Common myeloid progenitor, CD34-positive (primary cell): ENCODE measurements around the gene ST6GALNAC6.

Experiments used
- CTCF ChIA-PET: fragments of 350-600 bp; sonication (Branson Sonifier 250); formaldehyde crosslinking; loops from one replicate; lab custom pipeline; 2021; ENCODE audit warnings: antibody characterized with exemption; lab: Charles Lee
- POLR2A ChIA-PET: fragments of 350-600 bp; sonication (Branson Sonifier 250); formaldehyde crosslinking; loops from one replicate; lab custom pipeline; 2021; ENCODE audit warnings: antibody characterized with exemption; lab: Charles Lee
- DNase-seq, 3 donors: peaks; one replicate each; pipeline versions ENCODE4 v3.0.0 to v3.0.0-alpha.2; 2013
- H3K27ac ChIP-seq, 2 experiments: 1 replicate in 1 of 2; 2 replicates in 1 of 2; pipeline ENCODE4 v1.7.0; 2013; ENCODE audit warnings: inconsistent platforms in 2 of 2, low read length in 2 of 2, mild to moderate bottlenecking in 2 of 2, low read depth in 1 of 2, moderate library complexity in 1 of 2; ENCODE audit not compliant: severe bottlenecking in 2 of 2, insufficient read depth in 1 of 2, poor library complexity in 1 of 2
- H3K27me3 ChIP-seq, 5 experiments: replicated peaks in 2 of 5; 1 replicate in 3 of 5; 2 replicates in 2 of 5; pipeline versions ENCODE4 v1.6.1 to v1.7.0; 2013; ENCODE audit warnings: low read length in 4 of 5, mild to moderate bottlenecking in 2 of 5, moderate library complexity in 2 of 5, inconsistent platforms in 1 of 5; ENCODE audit not compliant: insufficient read depth in 5 of 5, control insufficient read depth in 4 of 5
- H3K36me3 ChIP-seq, 4 experiments: 1 replicate in 2 of 4; 2 replicates in 2 of 4; pipeline versions ENCODE4 v1.6.1 to v1.7.0; 2013; ENCODE audit warnings: low read length in 3 of 4, control low read depth in 1 of 4, mild to moderate bottlenecking in 1 of 4; ENCODE audit not compliant: control insufficient read depth in 4 of 4, insufficient read depth in 4 of 4
- H3K4me1 ChIP-seq, 4 experiments: 1 replicate in 3 of 4; 2 replicates in 1 of 4; pipeline versions ENCODE4 v1.6.1 to v1.7.1; 2013; ENCODE audit warnings: low read length in 3 of 4, mild to moderate bottlenecking in 3 of 4, control low read depth in 1 of 4, inconsistent platforms in 1 of 4, moderate library complexity in 1 of 4; ENCODE audit not compliant: control insufficient read depth in 4 of 4, insufficient read depth in 4 of 4; ENCODE audit errors: control extremely low read depth in 1 of 4
- H3K4me3 ChIP-seq, 7 experiments: 1 replicate in 4 of 7; 2 replicates in 3 of 7; pipeline versions ENCODE4 v1.5.1 to v1.7.0; 2013; ENCODE audit warnings: mild to moderate bottlenecking in 7 of 7, low read length in 6 of 7, moderate library complexity in 6 of 7, inconsistent platforms in 2 of 7, low read depth in 2 of 7, control low read depth in 1 of 7; ENCODE audit not compliant: insufficient read depth in 4 of 7, control insufficient read depth in 1 of 7; ENCODE audit errors: extremely low read depth in 1 of 7
- H3K9me3 ChIP-seq, 5 experiments: 1 replicate in 4 of 5; 2 replicates in 1 of 5; pipeline versions ENCODE4 v1.6.1 to v1.7.1; 2013; ENCODE audit warnings: low read length in 4 of 5, mild to moderate bottlenecking in 2 of 5, inconsistent platforms in 1 of 5, low read depth in 1 of 5, moderate library complexity in 1 of 5; ENCODE audit not compliant: control insufficient read depth in 4 of 5, insufficient read depth in 2 of 5; ENCODE audit errors: control extremely low read depth in 1 of 5
- WGBS: methylation state at CpG from one replicate; pipeline ENCODE4 v1.1.5; 2013; ENCODE audit not compliant: insufficient coverage; 5-methylcytosine and 5-hydroxymethylcytosine counted together

The ST6GALNAC6 gene

GRCh38 chr9:127913682-127914081, 14.3 kb upstream of the ST6GALNAC6 start:
- Histone ChIP-seq H3K27me3 (no peaks in the 10 kb centered on the region), H3K4me3 (no peak overlapping the region), H3K27ac (no peak overlapping the region), H3K4me1 (peaks cover 2 to 51% (median 37%) of the 10 kb centered on the region in 4 experiments), H3K36me3 (peaks cover 2 to 41% (median 23%) of the 10 kb centered on the region in 4 experiments), H3K9me3 (no peaks in the 10 kb centered on the region)
- ChIA-PET CTCF (interaction anchor here (1.1 to 3.2 kb wide), 4 partner anchors 17 to 180 kb away, joined by 3 to 9 read pairs (median 4); no protein-coding TSS in a partner anchor), POLR2A (interaction anchor here (0.7 kb wide), 1 partner anchor 144 kb away, joined by 3 read pairs; no protein-coding TSS in a partner anchor)
- 98% methylated on average over 11 of the region's 11 CpGs for WGBS
- no peak for DNase-seq

DNA sequence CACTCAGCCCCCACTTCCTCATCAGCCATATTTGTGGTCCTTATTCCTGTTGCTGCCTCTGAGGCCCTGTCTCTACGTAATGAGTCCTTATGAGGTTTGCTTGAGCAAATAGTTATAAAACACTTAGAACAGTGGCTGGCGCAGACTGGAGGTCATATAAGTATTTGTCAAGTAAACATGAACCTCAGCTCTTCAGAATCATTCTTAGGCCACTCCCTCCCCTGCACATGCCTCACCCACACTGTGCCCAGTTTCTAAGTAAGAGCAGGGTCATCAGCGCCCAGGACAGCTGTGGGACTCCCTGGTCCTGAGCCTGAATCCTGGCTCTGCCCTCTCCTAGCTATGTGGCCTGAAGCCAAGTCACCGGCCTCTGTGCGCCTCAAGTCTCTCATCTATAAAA, 13.5 kb upstream of the ST6GALNAC6 start:
- ChIA-PET CTCF (interaction anchor here (1.0 to 1.8 kb wide), 5 partner anchors 8 to 178 kb away, joined by 3 to 6 read pairs (median 5); partner anchors contain the start of gene TOR2A), POLR2A (no interaction called here)
- no peaks in the 10 kb centered on the region for H3K9me3 ChIP-seq
- H3K36me3 ChIP-seq: peaks cover 3 to 48% (median 28%) of the 10 kb centered on the region in 4 experiments
- 100% methylated on average over 3 of the region's 5 CpGs for WGBS
- H3K4me3 ChIP-seq: no peak overlapping the region
- H3K4me1 ChIP-seq: peaks cover 2 to 43% (median 29%) of the 10 kb centered on the region in 4 experiments
- no peak for DNase-seq
- H3K27me3 ChIP-seq: no peaks in the 10 kb centered on the region
- H3K27ac ChIP-seq: no peak overlapping the region

GRCh38 chr9:127912296-127912695, 12.9 kb upstream of the ST6GALNAC6 start:
- Histone ChIP-seq H3K27ac (no peak overlapping the region), H3K4me1 (peaks cover 0 to 38% (median 24%) of the 10 kb centered on the region in 4 experiments), H3K36me3 (peaks cover 3 to 50% (median 28%) of the 10 kb centered on the region in 4 experiments), H3K4me3 (no peak overlapping the region), H3K9me3 (no peaks in the 10 kb centered on the region), H3K27me3 (no peaks in the 10 kb centered on the region)
- CTCF ChIA-PET: interaction anchor here (1.0 to 1.8 kb wide), 5 partner anchors 9 to 178 kb away, joined by 3 to 6 read pairs (median 5); partner anchors contain the start of gene TOR2A
- 97% methylated on average over 30 of the region's 31 CpGs for WGBS
- POLR2A ChIA-PET: no interaction called here
- DNase-seq: no peak

DNA sequence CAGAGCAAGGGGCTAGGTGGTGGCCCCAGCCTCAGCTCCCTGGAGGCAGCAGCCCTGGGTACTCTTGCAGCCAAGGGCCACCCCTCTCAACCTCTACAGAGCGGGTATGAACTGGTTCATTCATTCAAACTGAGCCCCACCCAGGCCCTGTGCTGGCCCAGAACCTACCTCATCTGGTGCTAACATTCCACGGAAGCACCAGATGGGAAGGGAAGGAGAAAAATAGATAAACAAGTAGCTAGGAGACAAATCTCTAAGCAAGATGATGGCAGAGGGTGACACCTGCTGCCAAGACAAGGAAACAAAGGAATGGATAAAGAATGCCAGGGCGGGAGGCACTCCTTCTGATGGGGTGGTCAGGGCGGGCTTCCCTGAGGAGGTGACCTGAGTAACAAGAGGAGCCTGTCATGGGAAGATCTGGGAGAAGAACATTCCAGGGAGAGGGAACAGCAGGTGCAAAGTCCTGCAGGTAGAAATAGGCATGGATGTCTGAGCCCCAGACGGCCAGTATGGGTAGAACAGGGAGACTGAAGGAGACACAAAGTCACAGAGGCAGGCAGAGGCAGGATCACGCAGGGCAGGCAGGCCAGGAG, 11.3 kb upstream of the ST6GALNAC6 start:
- 92% methylated on average over 6 of the region's 6 CpGs for WGBS
- DNase-seq: no peak
- Histone ChIP-seq H3K36me3 (peaks cover 3 to 50% (median 28%) of the 10 kb centered on the region in 4 experiments), H3K4me1 (peaks cover 0 to 41% (median 27%) of the 10 kb centered on the region in 4 experiments), H3K27ac (peak overlapping the region in 1 of 2 experiments; percentile 38), H3K27me3 (no peaks in the 10 kb centered on the region), H3K4me3 (no peak overlapping the region), H3K9me3 (no peaks in the 10 kb centered on the region)
- POLR2A ChIA-PET: interaction anchor here (1.3 kb wide), 1 partner anchor 86 kb away, joined by 3 read pairs; no protein-coding TSS in a partner anchor
- CTCF ChIA-PET: interaction anchor here (0.6 to 2.0 kb wide), 7 partner anchors 21 to 318 kb away, joined by 3 to 14 read pairs (median 3); no protein-coding TSS in a partner anchor

GRCh38 chr9:127909839-127910273, 10.5 kb upstream of the ST6GALNAC6 start:
- peaks cover 3 to 50% (median 26%) of the 10 kb centered on the region in 4 experiments for H3K36me3 ChIP-seq
- no peak overlapping the region for H3K27ac ChIP-seq
- CTCF ChIA-PET: interaction anchor here (1.0 to 2.0 kb wide), 10 partner anchors 21 to 318 kb away, joined by 3 to 14 read pairs (median 4); no protein-coding TSS in a partner anchor
- WGBS: 90% methylated on average over 16 of the region's 17 CpGs
- DNase-seq: no peak
- H3K4me1 ChIP-seq: peaks cover 3 to 41% (median 28%) of the 10 kb centered on the region in 4 experiments
- H3K4me3 ChIP-seq: no peak overlapping the region
- no peaks in the 10 kb centered on the region for H3K9me3 ChIP-seq
- POLR2A ChIA-PET: interaction anchor here (1.3 kb wide), 1 partner anchor 85 kb away, joined by 3 read pairs; no protein-coding TSS in a partner anchor
- H3K27me3 ChIP-seq: no peaks in the 10 kb centered on the region

DNA sequence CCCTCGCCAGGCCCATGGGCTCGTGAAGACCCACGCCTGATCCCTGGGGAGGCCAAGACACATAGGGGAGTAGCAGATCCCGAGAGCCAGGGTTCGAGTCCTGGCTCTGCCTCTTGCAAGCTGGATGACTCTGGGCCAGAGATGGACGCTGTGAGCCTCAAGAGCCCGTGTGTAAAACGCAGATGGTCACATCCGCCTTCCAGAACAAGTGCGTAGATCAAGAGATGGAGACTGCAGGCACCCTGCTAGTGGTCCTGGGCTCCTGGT, 9.2 kb upstream of the ST6GALNAC6 start:
- WGBS: 97% methylated on average over 10 of the region's 10 CpGs
- Histone ChIP-seq H3K36me3 (peaks cover 3 to 44% (median 22%) of the 10 kb centered on the region in 4 experiments), H3K27ac (no peak overlapping the region), H3K4me3 (no peak overlapping the region), H3K4me1 (peaks cover 5 to 48% (median 37%) of the 10 kb centered on the region in 4 experiments), H3K27me3 (no peaks in the 10 kb centered on the region), H3K9me3 (no peaks in the 10 kb centered on the region)
- POLR2A ChIA-PET: no interaction called here
- CTCF ChIA-PET: no interaction called here
- no peak for DNase-seq
